Ovary (tissue), 9 donors: ENCODE results near the gene SMPDL3B. TPM values are rescaled to one million over a fixed set of nuclear protein-coding genes. Genes with fewer than 3 reads are reported as not detected.

Source experiments
- DNase-seq, 5 donors: peaks; one replicate each; pipeline ENCODE4 v3.0.0-alpha.2; 2019 to 2020
- H3K27ac ChIP-seq, 2 donors: fragments of 200-600 bp; one replicate each; pipeline versions ENCODE4 v1.5.1 to v1.8.0; 2019 to 2022
- H3K27me3 ChIP-seq: fragments of 200-600 bp; one replicate; pipeline ENCODE4 v1.8.0; 2022
- H3K36me3 ChIP-seq: fragments of 200-600 bp; sonication (generic); one replicate; pipeline ENCODE4 v1.5.1; 2019
- H3K4me1 ChIP-seq: one replicate; pipeline ENCODE4 v1.8.1; 2013; ENCODE audit warnings: mild to moderate bottlenecking, moderate library complexity; ENCODE audit not compliant: insufficient read depth
- H3K4me3 ChIP-seq: fragments of 200-600 bp; sonication (generic); one replicate; pipeline ENCODE4 v1.5.1; 2017
- H3K9me3 ChIP-seq, 2 donors: fragments of 200-600 bp in 1 of 2; sonication (generic) in 1 of 2; one replicate each; pipeline versions ENCODE4 v1.5.1 to v1.8.1; 2013 to 2019; ENCODE audit warnings: mild to moderate bottlenecking in 1 of 2, moderate library complexity in 1 of 2
- EP300 ChIP-seq: sonication (generic); formaldehyde crosslinking; IDR thresholded peaks from one replicate; pipeline ENCODE4 v1.6.1; 2017; ENCODE audit warnings: antibody characterized with exemption
- POLR2A ChIP-seq: fragments of 450-650 bp; IDR thresholded peaks from one replicate; pipeline ENCODE4 v1.6.1; 2017; ENCODE audit warnings: antibody characterized with exemption, mild to moderate bottlenecking, moderate library complexity
- WGBS, 3 donors: extraction: QIAGEN DNeasy Blood & Tissue Kit in 1 of 3; methylation state at CpG; one replicate each; pipeline versions ENCODE4 v1.1.5 to v1.1.7; 2013 to 2017; 5-methylcytosine and 5-hydroxymethylcytosine counted together
- intact Hi-C, 4 donors: fragments of 100-400 bp; cut with DNase I; formaldehyde crosslinking; loops; one replicate each; pipeline versions ENCODE4 v1.11.0 to v1.15.1; 2022 to 2023
- polyA plus RNA-seq, 2 donors: library from polyadenylated mRNA; stranded (reverse); fragments of 200-250 nt in 1 of 2; fragments of 350-450 nt in 1 of 2; fragmentation: Illumina TruSeq in 1 of 2; extraction: RNeasy Lipid Tissue Mini Kit (QIAGEN cat#74804) in 1 of 2; gene quantifications; one replicate each; pipeline ENCODE4 v1.2.3, GENCODE V29; 2013 to 2014
- total RNA-seq, 7 donors: library from RNA; depleted of rRNA in 2 of 7; stranded (reverse); fragments of >200 nt in 2 of 7; fragmentation: NEBNext Ultra II Directional in 3 of 7; extraction: Animal tissue kit (Norgen Biotek cat#: 25700) in 3 of 7; gene quantifications; one replicate each; pipeline versions ENCODE4 v1.1.0 to v1.2.4, GENCODE V29; 2016 to 2023
- TF ChIP-seq, protein P1 (sequence below), 3 donors: fragments of 450-650 bp in 2 of 3; fragments of 200-600 bp in 1 of 3; IDR thresholded peaks; one replicate each; pipeline versions ENCODE4 v1.5.1 to v1.8.0; 2016 to 2022; ENCODE audit warnings: antibody characterized with exemption in 3 of 3, mild to moderate bottlenecking in 1 of 3
- donor health status: DM: no; HTN: no; CAD: no; lungs with moderate emphysema.
- donor health status: DM: no; HTN: no; CAD: no.
- donor health status: Bipolar disorder and iron deficiency.
- donor health status: DM: yes; HTN: yes; CAD: no.
- donor health status: DM: no; HTN: no; CAD: no.
- donor health status: DM: yes; HTN: yes; CAD: no.

Gene SMPDL3B
- total and polyA plus RNA-seq, 9 donors, result 0.23 to 21.1 (median 0.74) TPM; not detected in 2

DNA sequence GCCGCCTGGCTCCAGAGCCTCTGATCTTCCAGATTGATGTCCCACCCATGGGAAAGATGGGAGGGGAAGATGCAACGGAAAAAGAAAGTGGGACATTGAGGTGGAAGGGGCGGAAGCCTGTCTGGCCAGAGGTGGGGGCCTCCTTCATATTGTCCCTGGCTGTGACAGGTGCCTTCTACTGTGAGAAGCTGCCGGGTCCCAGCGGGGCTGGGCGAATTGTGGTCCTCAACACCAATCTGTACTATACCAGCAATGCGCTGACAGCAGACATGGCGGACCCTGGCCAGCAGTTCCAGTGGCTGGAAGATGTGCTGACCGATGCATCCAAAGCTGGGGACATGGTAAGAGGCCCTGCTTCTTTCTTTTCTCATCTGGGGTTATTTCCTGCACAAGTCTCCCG, 19.4 kb downstream of the SMPDL3B start:
- Histone ChIP-seq H3K4me3 (no peak overlapping the region), H3K4me1 (no peaks in the 10 kb centered on the region), H3K36me3 (no peaks in the 10 kb centered on the region), H3K27me3 (no peaks in the 10 kb centered on the region), H3K9me3 (no peaks in the 10 kb centered on the region), H3K27ac (no peak overlapping the region)
- intact Hi-C loops, result no loop called here
- no peak for TF ChIP-seq POLR2A
- TF ChIP-seq, protein P1, sequence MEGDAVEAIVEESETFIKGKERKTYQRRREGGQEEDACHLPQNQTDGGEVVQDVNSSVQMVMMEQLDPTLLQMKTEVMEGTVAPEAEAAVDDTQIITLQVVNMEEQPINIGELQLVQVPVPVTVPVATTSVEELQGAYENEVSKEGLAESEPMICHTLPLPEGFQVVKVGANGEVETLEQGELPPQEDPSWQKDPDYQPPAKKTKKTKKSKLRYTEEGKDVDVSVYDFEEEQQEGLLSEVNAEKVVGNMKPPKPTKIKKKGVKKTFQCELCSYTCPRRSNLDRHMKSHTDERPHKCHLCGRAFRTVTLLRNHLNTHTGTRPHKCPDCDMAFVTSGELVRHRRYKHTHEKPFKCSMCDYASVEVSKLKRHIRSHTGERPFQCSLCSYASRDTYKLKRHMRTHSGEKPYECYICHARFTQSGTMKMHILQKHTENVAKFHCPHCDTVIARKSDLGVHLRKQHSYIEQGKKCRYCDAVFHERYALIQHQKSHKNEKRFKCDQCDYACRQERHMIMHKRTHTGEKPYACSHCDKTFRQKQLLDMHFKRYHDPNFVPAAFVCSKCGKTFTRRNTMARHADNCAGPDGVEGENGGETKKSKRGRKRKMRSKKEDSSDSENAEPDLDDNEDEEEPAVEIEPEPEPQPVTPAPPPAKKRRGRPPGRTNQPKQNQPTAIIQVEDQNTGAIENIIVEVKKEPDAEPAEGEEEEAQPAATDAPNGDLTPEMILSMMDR (IDR thresholded peaks at IDR 0.05), result no peak
- TF ChIP-seq EP300, result no peak
- 92 to 96% (median 93%) methylated on average over 10 of the region's 10 CpGs for WGBS, 3 donors
- DNase-seq, result no peak

DNA sequence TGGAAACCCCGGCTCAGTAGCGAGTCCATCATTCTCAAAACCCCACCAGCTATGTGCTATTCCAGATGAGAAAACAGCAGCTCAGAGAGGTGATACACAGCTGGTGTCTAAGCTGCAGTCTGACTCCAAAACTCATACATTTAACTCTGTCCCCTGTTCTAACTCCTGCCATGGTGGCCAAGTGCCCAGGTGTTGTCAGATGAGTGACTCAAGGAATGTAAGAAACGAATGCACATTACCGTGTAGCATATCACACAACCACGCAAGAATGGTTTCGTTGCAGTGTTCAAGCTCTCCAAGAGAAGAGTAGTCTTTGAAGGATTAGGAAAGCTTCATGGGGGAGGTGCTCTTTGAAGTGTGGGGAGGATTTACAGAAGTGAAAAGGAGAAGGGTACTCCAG, 20.3 kb downstream of the SMPDL3B start:
- WGBS, 3 donors, result 80 to 84% (median 82%) methylated on average over 6 of the region's 6 CpGs
- TF ChIP-seq, protein P1 (IDR thresholded peaks at IDR 0.05), result no peak
- TF ChIP-seq POLR2A, result no peak
- no peak for TF ChIP-seq EP300
- H3K9me3 ChIP-seq, result no peaks in the 10 kb centered on the region
- no peaks in the 10 kb centered on the region for H3K4me1 ChIP-seq
- no peak overlapping the region for H3K27ac ChIP-seq
- DNase-seq, result no peak
- intact Hi-C loops, result no loop called here
- no peaks in the 10 kb centered on the region for H3K36me3 ChIP-seq
- H3K27me3 ChIP-seq, result no peaks in the 10 kb centered on the region
- no peak overlapping the region for H3K4me3 ChIP-seq

DNA sequence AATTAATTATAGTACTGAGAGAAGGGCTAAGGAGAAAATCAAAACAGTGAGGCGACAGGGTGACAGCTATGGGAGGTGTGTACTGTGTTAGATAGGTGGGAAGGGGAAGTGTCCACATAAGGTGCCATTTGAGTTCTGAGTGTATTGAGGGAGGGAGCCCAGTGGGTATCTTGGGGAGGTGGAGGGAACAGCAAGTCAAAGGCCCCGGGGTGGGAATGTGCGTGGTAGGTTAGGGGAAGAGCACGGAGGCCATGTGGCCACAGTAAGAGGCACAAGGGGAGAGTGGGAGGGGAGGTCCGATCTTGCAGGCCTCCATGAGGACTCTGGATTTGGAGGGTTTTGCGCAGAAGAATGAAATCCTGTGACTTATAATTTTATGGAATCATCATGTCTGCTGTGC, 22.0 kb downstream of the SMPDL3B start:
- intact Hi-C loops, result no loop called here

DNA sequence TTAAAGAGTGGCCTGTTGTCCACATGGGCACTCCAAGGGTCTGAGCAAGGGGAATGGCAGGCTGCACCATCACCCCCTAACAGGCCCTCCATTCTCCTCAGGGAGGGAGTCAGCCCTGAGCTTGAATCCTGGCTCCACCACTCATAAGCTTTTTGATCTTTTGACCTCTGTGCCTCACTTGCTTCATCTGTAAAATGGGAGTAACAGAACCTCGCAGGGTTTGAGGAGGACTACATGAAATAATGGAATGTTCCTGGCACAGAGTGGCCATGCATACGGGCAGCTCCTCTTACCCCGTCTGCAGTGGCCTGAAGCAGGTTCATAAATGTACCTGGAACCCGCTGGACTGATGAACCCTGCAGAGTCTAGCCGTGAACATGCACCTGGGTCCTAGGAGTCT, 22.9 kb downstream of the SMPDL3B start:
- WGBS, 3 donors, result 91 to 95% (median 92%) methylated on average over 5 of the region's 5 CpGs
- Histone ChIP-seq H3K4me1 (peaks cover 10% of the 10 kb centered on the region), H3K36me3 (no peaks in the 10 kb centered on the region), H3K27me3 (no peaks in the 10 kb centered on the region), H3K9me3 (no peaks in the 10 kb centered on the region), H3K27ac (no peak overlapping the region), H3K4me3 (no peak overlapping the region)
- intact Hi-C loops, result no loop called here
- DNase-seq, result no peak
- TF ChIP-seq, protein P1 (IDR thresholded peaks at IDR 0.05), result no peak
- no peak for TF ChIP-seq EP300
- no peak for TF ChIP-seq POLR2A

More for the DNA sequence above, 22.0 kb downstream of the SMPDL3B start:
- Histone ChIP-seq H3K4me1 (peaks cover 10% of the 10 kb centered on the region), H3K36me3 (no peaks in the 10 kb centered on the region), H3K27ac (no peak overlapping the region), H3K27me3 (no peaks in the 10 kb centered on the region), H3K4me3 (no peak overlapping the region), H3K9me3 (no peaks in the 10 kb centered on the region)
- WGBS, 3 donors, result 77 to 81% (median 80%) methylated on average over 6 of the region's 6 CpGs
- TF ChIP-seq POLR2A (no peak), EP300 (no peak)
- TF ChIP-seq, protein P1 (IDR thresholded peaks at IDR 0.05), result no peak
- DNase-seq, result no peak
